Subcutaneous abdominal adipose tissue (tissue), 5 donors: Measurements from ENCODE around the gene UCMA.

Experiments
- H3K27ac ChIP-seq: one replicate; pipeline ENCODE4 v1.7.0; 2013; ENCODE audit warnings: low read depth, mild to moderate bottlenecking, inconsistent platforms, low read length, moderate library complexity
- H3K27me3 ChIP-seq, 5 donors: one replicate each; pipeline ENCODE4 v1.7.0; 2013; ENCODE audit warnings: low read length in 5 of 5, inconsistent platforms in 1 of 5; ENCODE audit not compliant: control insufficient read depth in 5 of 5, insufficient read depth in 4 of 5
- H3K36me3 ChIP-seq, 5 donors: one replicate each; pipeline ENCODE4 v1.7.0; 2013; ENCODE audit warnings: low read length in 5 of 5; ENCODE audit not compliant: control insufficient read depth in 5 of 5, insufficient read depth in 5 of 5
- H3K4me1 ChIP-seq, 5 donors: one replicate each; pipeline ENCODE4 v1.7.0; 2013; ENCODE audit warnings: low read length in 5 of 5, mild to moderate bottlenecking in 3 of 5, moderate library complexity in 1 of 5; ENCODE audit not compliant: control insufficient read depth in 5 of 5, insufficient read depth in 5 of 5
- H3K4me3 ChIP-seq, 5 donors: one replicate each; pipeline ENCODE4 v1.7.0; 2013; ENCODE audit warnings: low read length in 5 of 5, low read depth in 1 of 5
- H3K9ac ChIP-seq, 5 donors: one replicate each; pipeline ENCODE4 v1.7.0; 2013; ENCODE audit warnings: low read length in 5 of 5, mild to moderate bottlenecking in 4 of 5, moderate library complexity in 3 of 5
- H3K9me3 ChIP-seq, 5 donors: one replicate each; pipeline ENCODE4 v1.7.0; 2013; ENCODE audit warnings: low read length in 5 of 5; ENCODE audit not compliant: control insufficient read depth in 5 of 5
- donor health status: healthy.
- donor health status: healthy.
- donor health status: healthy.
- donor health status: healthy.
- donor health status: healthy.

The UCMA gene

DNA sequence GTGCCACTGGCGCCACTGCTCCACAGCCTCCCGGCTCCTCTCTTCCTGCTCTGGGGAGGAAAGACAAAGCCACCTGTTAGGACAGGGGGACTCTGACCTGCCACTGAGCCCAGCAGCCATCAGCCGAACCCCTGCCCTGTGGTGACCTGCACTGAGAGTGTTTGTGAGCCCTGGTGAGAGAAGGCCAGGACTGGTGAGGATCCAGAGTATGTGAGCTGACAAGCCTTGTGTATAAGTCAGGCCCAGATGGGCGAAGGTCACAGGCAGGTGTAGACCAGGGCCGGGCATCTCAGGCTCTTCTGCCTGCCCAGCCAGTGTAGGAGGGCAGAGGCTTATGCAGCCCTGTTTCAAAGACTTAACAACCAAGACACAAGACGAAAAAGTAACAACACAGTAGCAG, 12.0 kb downstream of the UCMA start:
- no peak overlapping the region for H3K9ac ChIP-seq
- H3K27me3 ChIP-seq, result no peaks in the 10 kb centered on the region
- H3K36me3 ChIP-seq, result no peaks in the 10 kb centered on the region
- H3K27ac ChIP-seq, result no peak overlapping the region
- no peak overlapping the region for H3K4me3 ChIP-seq
- no peaks in the 10 kb centered on the region for H3K9me3 ChIP-seq
- H3K4me1 ChIP-seq, result no peaks in the 10 kb centered on the region

DNA sequence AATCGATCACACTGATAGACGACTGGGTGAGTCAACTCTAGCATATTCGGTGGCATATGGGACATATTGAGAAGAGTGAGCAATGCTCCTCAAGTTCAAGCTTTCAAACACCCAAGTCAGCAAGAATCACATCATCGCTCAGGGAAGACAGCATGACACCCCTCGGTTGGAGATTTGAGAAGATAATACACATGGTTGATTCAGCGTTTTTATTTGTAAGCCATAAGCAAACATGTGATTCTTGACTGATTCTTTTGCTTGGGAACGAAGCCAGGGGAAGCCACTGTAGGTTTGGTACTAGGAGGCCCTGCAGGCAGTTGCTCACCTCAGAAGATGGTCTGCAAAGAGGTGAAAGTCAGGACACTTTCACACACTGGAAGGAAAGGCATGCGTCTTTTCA, 12.6 kb downstream of the UCMA start:
- Histone ChIP-seq H3K36me3 (no peaks in the 10 kb centered on the region), H3K9me3 (no peaks in the 10 kb centered on the region), H3K4me1 (no peaks in the 10 kb centered on the region), H3K9ac (no peak overlapping the region), H3K4me3 (no peak overlapping the region), H3K27ac (no peak overlapping the region), H3K27me3 (no peaks in the 10 kb centered on the region)

DNA sequence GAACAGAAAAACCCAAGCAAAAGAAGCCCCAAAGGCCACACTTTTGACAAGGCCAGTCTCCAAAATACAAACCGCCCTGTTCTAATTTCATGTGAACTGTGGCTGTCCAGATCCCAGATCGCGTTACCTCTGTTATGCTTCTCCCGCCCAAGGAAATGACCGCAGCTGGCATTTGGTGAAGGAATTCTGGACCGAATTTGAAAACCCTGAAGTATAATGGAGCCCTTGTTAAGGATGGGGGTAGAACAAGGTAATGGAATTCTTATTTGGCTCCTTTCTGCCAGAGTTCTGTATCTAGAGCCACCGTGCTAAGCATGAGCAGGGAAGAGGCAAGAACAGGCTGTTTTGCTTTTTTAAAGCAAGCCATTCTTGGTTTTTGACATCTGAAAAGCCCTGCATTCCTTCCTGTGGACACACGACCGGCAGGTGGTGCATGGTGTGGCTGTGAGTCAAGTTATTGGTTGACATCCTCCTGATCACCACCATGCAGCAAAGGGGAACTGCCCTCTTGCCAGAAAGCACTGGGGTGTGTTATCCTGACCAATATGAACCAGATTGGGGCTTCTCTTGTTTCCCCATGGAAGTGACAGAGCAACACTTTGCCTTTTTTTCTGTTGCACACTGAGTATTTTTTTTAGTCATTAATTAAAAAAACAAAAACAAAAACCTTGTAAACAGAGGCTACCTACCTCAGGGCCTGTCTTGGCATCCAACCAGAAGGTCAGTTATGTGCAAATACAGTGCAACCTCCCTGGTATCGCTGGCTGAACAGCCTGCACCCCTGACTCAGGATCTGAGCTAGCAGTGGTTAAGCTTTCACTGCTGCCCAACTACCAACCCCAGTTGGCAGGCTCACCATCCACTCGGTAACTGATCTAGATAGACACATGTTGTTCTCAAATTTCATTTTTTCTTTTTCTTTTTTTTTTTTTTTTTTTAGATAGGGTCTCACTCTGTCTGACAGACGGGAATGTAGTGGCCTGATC, 14.2 kb downstream of the UCMA start:
- no peak overlapping the region for H3K4me3 ChIP-seq

DNA sequence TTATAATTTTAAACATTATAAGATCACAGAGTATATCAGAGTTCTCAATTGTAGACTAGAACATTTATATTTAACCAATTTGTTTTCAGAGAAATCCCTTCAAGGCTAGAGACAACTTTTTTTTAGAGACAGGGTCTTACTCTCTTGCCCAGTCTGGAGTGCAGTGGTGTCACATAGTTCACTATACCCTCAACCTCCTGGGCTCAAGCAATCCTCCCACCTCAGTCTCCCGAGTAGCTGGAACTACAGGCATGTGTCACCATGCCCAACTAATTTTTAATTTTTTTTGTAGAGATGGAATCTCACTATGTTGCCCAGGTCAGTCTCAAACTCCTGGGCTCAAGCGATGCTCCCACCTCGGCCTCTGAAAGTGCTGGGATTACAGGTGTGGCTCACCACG, 15.3 kb downstream of the UCMA start:
- Histone ChIP-seq H3K4me3 (no peak overlapping the region), H3K27me3 (no peaks in the 10 kb centered on the region), H3K36me3 (no peaks in the 10 kb centered on the region), H3K9ac (no peak overlapping the region), H3K4me1 (no peaks in the 10 kb centered on the region), H3K27ac (no peak overlapping the region), H3K9me3 (no peaks in the 10 kb centered on the region)

More for the DNA sequence above, 14.2 kb downstream of the UCMA start:
- H3K27ac ChIP-seq, result no peak overlapping the region
- H3K27me3 ChIP-seq, result no peaks in the 10 kb centered on the region
- H3K9me3 ChIP-seq, result no peaks in the 10 kb centered on the region
- no peak overlapping the region for H3K9ac ChIP-seq
- no peaks in the 10 kb centered on the region for H3K36me3 ChIP-seq
- no peaks in the 10 kb centered on the region for H3K4me1 ChIP-seq

DNA sequence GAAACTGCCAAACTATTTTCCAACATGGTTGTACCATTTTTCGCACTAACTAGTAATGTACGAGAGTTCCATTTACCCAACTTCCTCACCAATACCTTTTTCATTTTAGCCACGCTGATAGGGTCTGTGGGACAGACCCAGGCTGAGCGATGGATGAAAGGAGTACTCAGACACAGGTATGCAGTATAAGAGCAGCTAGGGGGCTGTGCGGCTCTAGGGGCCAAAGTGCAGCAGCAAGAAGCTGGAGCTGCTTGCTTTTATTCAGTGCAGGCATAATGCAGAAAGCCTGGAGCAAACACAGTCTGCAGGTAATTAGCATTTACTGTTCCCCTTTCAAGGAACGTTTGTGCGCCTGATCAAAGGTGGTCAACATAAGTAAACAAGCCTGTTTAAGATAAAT, 21.0 kb downstream of the UCMA start:
- Histone ChIP-seq H3K9ac (no peak overlapping the region), H3K27ac (no peak overlapping the region), H3K4me1 (no peaks in the 10 kb centered on the region), H3K27me3 (no peaks in the 10 kb centered on the region), H3K36me3 (no peaks in the 10 kb centered on the region), H3K9me3 (no peaks in the 10 kb centered on the region), H3K4me3 (no peak overlapping the region)

DNA sequence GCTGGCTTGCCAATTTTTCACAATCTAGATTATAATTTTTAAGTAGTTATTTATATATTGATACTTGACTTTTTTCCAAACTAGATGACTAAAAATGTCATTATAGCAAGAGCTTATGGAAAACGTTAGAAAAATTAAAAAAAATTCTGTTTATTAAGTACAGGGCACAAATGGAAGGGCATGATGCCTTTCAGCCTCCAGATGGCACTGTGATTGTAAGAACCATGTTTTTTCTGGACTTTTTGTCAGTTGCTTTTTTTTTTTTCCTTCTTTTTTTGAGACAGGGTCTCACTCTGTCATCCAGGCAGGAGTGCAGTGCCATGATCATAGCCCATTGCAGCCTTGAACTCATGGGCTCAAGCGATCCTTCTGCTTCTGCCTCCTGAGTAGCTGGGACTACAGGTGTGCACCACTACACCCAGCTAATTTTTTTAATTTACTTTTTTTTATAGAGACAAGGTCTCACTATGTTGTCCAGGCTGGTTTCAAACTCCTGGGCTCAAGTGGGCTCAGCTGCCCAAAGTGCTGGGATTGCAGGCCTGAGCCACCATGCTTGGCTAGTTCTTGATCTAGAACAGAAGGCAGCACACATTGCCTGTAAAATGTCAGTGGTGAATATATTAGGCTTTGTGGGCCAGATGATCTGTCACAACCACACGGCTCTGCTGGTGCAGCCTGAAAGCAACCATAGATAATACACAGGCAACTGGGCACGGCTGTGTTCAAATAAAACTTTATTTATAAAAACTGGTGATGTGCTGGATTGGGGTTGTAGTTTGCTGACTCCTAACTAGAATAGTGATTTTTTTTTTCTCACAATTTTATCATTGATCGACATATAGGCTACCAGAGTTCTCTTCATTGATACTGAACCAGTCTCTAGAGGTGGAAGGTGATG, 27.4 kb downstream of the UCMA start:
- Histone ChIP-seq H3K27me3 (no peaks in the 10 kb centered on the region), H3K9me3 (no peaks in the 10 kb centered on the region), H3K4me1 (no peaks in the 10 kb centered on the region), H3K36me3 (no peaks in the 10 kb centered on the region), H3K9ac (no peak overlapping the region), H3K4me3 (no peak overlapping the region), H3K27ac (no peak overlapping the region)

DNA sequence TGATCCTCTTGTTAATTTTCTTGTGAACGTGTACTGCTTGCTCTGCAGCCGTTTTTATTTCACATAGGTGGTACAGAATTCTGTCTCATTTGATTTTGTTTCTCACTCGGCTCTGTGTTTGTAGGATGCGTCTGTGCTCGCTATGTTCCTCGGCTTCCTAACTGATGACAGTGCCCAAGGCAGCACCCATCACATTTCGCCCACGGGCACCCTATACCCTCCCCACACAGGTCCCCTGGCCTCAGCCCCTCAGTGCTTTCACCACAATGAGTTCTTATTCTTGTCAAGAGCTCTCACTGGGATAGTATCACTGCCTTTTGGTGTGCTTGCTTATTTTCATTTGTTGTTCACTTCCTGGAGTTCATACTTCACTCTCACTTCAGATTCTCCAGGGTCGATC, 28.1 kb downstream of the UCMA start:
- no peak overlapping the region for H3K27ac ChIP-seq
- no peaks in the 10 kb centered on the region for H3K27me3 ChIP-seq
- H3K9ac ChIP-seq, result no peak overlapping the region
- no peaks in the 10 kb centered on the region for H3K4me1 ChIP-seq
- no peak overlapping the region for H3K4me3 ChIP-seq
- H3K36me3 ChIP-seq, result no peaks in the 10 kb centered on the region
- no peaks in the 10 kb centered on the region for H3K9me3 ChIP-seq

DNA sequence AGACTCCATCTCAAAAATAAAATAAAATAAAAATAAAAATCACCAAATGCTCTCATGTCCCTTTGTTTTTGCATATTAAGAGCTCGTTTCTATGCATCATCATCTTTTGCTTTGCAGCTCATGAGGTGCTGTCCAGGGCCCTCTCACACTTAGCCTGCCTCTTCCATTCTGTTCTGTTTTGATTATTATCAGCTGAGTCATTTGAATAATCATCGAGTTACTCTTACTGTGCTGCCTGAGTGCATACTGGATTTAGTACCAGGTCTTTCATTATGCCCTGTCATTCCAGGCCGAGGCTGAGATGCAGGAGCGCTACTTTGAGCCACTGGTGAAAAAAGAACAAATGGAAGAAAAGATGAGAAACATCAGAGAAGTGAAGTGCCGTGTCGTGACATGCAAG, 33.0 kb downstream of the UCMA start:
- no peak overlapping the region for H3K27ac ChIP-seq
- H3K27me3 ChIP-seq, result no peaks in the 10 kb centered on the region
- H3K4me1 ChIP-seq, result no peaks in the 10 kb centered on the region
- no peak overlapping the region for H3K4me3 ChIP-seq
- H3K9me3 ChIP-seq, result no peaks in the 10 kb centered on the region
- no peak overlapping the region for H3K9ac ChIP-seq
- H3K36me3 ChIP-seq, result no peaks in the 10 kb centered on the region

DNA sequence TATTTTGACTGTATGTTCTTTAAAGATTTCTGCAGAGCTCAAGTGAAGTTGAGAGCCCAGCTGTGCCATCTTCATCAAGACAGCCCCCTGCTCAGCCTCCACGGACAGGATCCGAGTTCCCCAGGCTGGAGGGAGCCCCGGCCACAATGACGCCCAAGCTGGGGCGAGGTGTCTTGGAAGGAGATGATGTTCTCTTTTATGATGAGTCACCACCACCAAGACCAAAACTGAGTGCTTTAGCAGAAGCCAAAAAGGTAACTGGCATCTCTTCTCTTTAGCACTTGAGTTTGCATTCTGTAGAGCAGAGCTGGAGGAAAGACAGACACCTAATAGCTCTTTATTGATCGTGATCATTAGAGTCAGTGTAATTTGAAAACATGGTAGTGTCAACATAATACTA, 39.2 kb downstream of the UCMA start:
- H3K9ac ChIP-seq, result no peak overlapping the region
- H3K9me3 ChIP-seq, result no peaks in the 10 kb centered on the region
- H3K27me3 ChIP-seq, result no peaks in the 10 kb centered on the region
- H3K36me3 ChIP-seq, result no peaks in the 10 kb centered on the region
- no peak overlapping the region for H3K27ac ChIP-seq
- no peak overlapping the region for H3K4me3 ChIP-seq
- H3K4me1 ChIP-seq, result peaks cover 0 to 2% (median 0%) of the 10 kb centered on the region in 5 donors

DNA sequence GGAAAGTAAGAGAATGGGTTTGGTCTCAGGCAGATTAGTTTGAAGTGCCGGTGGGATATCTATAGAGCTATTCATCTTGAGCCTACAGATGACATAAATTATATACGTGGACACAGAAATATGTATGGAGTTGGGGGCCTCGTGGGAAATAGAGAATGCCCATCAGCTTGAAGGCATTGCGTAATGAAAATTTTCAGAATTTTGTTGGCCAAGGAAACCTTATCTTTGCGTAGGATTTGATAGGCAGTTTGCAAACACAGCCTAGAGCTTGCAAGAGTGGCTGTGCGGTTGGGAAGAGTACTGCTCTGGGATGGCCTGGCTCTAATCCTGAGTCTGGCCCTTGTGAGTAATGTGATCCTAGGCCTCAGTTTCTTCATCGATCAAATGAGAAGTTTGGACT, 40.5 kb downstream of the UCMA start:
- H3K4me3 ChIP-seq, result no peak overlapping the region
- peaks cover 0 to 5% (median 0%) of the 10 kb centered on the region in 5 donors for H3K4me1 ChIP-seq
- H3K27ac ChIP-seq, result no peak overlapping the region
- no peak overlapping the region for H3K9ac ChIP-seq
- H3K36me3 ChIP-seq, result no peaks in the 10 kb centered on the region
- no peaks in the 10 kb centered on the region for H3K9me3 ChIP-seq
- H3K27me3 ChIP-seq, result no peaks in the 10 kb centered on the region
